PFSK-1 (cell line): Measurements from ENCODE around the gene CLIC3.

Experiments used
- FOXP2 ChIP-seq: optimal IDR thresholded peaks from 2 replicates; pipeline ENCODE3; 2011; ENCODE audit warnings: borderline replicate concordance, control low read depth, inconsistent platforms; ENCODE audit not compliant: insufficient read depth; ENCODE audit errors: extremely low read length, extremely low read depth
- POLR2AphosphoS5 ChIP-seq: IDR thresholded peaks from 2 replicates; pipeline ENCODE4 v1.6.1; 2012; ENCODE audit warnings: low read depth, mild to moderate bottlenecking, control low read depth, low read length, moderate library complexity
- REST ChIP-seq, 2 experiments: IDR thresholded peaks; 2 replicates each; pipeline versions ENCODE4 v1.6.1 to v1.8.0; 2011 to 2012; ENCODE audit warnings: low read depth in 2 of 2, low read length in 2 of 2, control low read depth in 1 of 2, inconsistent platforms in 1 of 2, mild to moderate bottlenecking in 1 of 2, moderate library complexity in 1 of 2; ENCODE audit not compliant: insufficient read depth in 1 of 2
- SIN3A ChIP-seq: IDR thresholded peaks from 2 replicates; pipeline ENCODE4 v1.6.1; 2012; ENCODE audit warnings: mild to moderate bottlenecking, low read length, moderate library complexity, borderline replicate concordance; ENCODE audit not compliant: insufficient read depth
- TAF1 ChIP-seq: IDR thresholded peaks from 2 replicates; pipeline ENCODE4 v1.6.1; 2012; ENCODE audit warnings: low read length, control low read depth, borderline replicate concordance; ENCODE audit not compliant: insufficient read depth

- TF ChIP-seq POLR2AphosphoS5 (no peak), TAF1 (no peak), SIN3A (no peak), REST (IDR thresholded peaks at IDR 0.05; ENCODE audit: insufficient read depth in 1 of 2, low read depth in 2 of 2, low read length in 2 of 2) (no peak), FOXP2 (no peak)
These were observed 5.7 kb upstream of the CLIC3 start for GRCh38 chr9:137001857-137002645.
